K562 (cell line): Measurements from ENCODE around the gene DOLK. TPM values are rescaled to one million over a fixed set of nuclear protein-coding genes. Genes with fewer than 3 reads are reported as not detected.

Experiments
- ARID2 ChIP-seq: fragments of 450-650 bp; IDR thresholded peaks from 2 replicates; pipeline ENCODE4 v1.6.1; 2017; ENCODE audit warnings: antibody characterized with exemption, mild to moderate bottlenecking
- CTBP1 ChIP-seq: fragments of 450-650 bp; IDR thresholded peaks from 2 replicates; pipeline ENCODE4 v1.6.1; 2016; ENCODE audit warnings: borderline replicate concordance
- ETV5 ChIP-seq: sonication (generic); formaldehyde crosslinking; IDR thresholded peaks from 2 replicates; pipeline ENCODE4 v1.4.0; 2020; ENCODE audit warnings: low read depth, mild to moderate bottlenecking, missing genetic modification reagents
- HCFC1 ChIP-seq: IDR thresholded peaks from 2 replicates; pipeline ENCODE4 v1.6.1; 2012; ENCODE audit warnings: low read depth, low read length, improper control_type of control experiment
- MED1 ChIP-seq: sonication (generic); formaldehyde crosslinking; IDR thresholded peaks from 2 replicates; pipeline ENCODE4 v1.8.1; 2023; ENCODE audit warnings: missing genetic modification reagents, borderline replicate concordance
- MIER1 ChIP-seq: fragments of 450-650 bp; IDR thresholded peaks from 2 replicates; pipeline ENCODE4 v1.6.1; 2016; ENCODE audit warnings: antibody characterized with exemption, mild to moderate bottlenecking, low read depth
- MYC ChIP-seq, 2 experiments: fragments of 250-450 bp in 1 of 2; sonication (Bioruptor Pico) in 1 of 2; IDR thresholded peaks; 2 replicates each; pipeline versions ENCODE4 v1.5.1 to v1.6.1; 2012 to 2021; ENCODE audit warnings: low read depth in 2 of 2, borderline replicate concordance in 1 of 2, improper control_type of control experiment in 1 of 2, low read length in 1 of 2, mild to moderate bottlenecking in 1 of 2, moderate library complexity in 1 of 2
- NFIC ChIP-seq: fragments of 450-650 bp; IDR thresholded peaks from 2 replicates; pipeline ENCODE4 v1.6.1; 2017; ENCODE audit warnings: mild to moderate bottlenecking, inconsistent platforms
- NRF1 ChIP-seq, 2 experiments: fragments of 450-650 bp; IDR thresholded peaks in 1 of 2; conservative IDR thresholded peaks in 1 of 2; 2 replicates each; pipeline ENCODE4 v1.6.1; 2014; ENCODE audit warnings: mild to moderate bottlenecking in 2 of 2
- RBFOX2 ChIP-seq: fragments of 200-400 bp; formaldehyde crosslinking; IDR thresholded peaks from 2 replicates; pipeline ENCODE4 v1.6.1; 2017; ENCODE audit warnings: low read depth, mild to moderate bottlenecking, low read length, moderate library complexity
- RCOR1 ChIP-seq, 2 experiments: IDR thresholded peaks; 2 replicates each; pipeline ENCODE4 v1.6.1; 2012; ENCODE audit warnings: low read depth in 2 of 2, low read length in 2 of 2, borderline replicate concordance in 1 of 2, improper control_type of control experiment in 1 of 2
- STAT5A ChIP-seq: IDR thresholded peaks from 2 replicates; pipeline ENCODE4 v1.6.1; 2012; ENCODE audit warnings: low read length, inconsistent platforms, borderline replicate concordance
- TCF3 ChIP-seq: sonication (generic); formaldehyde crosslinking; IDR thresholded peaks from 2 replicates; pipeline ENCODE4 v1.4.0; 2020; ENCODE audit warnings: mild to moderate bottlenecking, missing genetic modification reagents
- TEAD1 ChIP-seq, 2 experiments: fragments of 450-650 bp in 1 of 2; sonication (generic) in 1 of 2; formaldehyde crosslinking; IDR thresholded peaks; 2 replicates each; pipeline versions ENCODE4 v1.4.0 to v1.8.0; 2020 to 2022; ENCODE audit warnings: mild to moderate bottlenecking in 2 of 2, missing genetic modification reagents in 1 of 2
- ZNF561 ChIP-seq: fragments of 450-650 bp; formaldehyde crosslinking; conservative IDR thresholded peaks from 2 replicates; pipeline ENCODE4 v1.4.0; 2020; ENCODE audit warnings: mild to moderate bottlenecking, moderate library complexity
- ZNF76 ChIP-seq: fragments of 250-450 bp; sonication (Bioruptor Pico); IDR thresholded peaks from 2 replicates; pipeline ENCODE4 v1.4.0; 2020; ENCODE audit warnings: mild to moderate bottlenecking, moderate library complexity, borderline replicate concordance
- ZNF764 ChIP-seq: fragments of 250-450 bp; sonication (Bioruptor Pico); IDR thresholded peaks from 2 replicates; pipeline ENCODE4 v1.4.0; 2020; ENCODE audit warnings: low read depth, mild to moderate bottlenecking, moderate library complexity
- polyA plus RNA-seq, 8 experiments: library from polyadenylated mRNA; depleted of rRNA in 4 of 8; stranded (reverse) in 5 of 8; unstranded in 3 of 8; fragments of >200 nt; fragmentation: Nextera tagmentation in 2 of 8; fragmentation: Illumina TruSeq in 1 of 8; extraction: Ambion mirVana in 2 of 8; extraction: Trizol in 1 of 8; gene quantifications; 2 replicates each; pipeline versions ENCODE4 v1.2.1 to v1.2.3, GENCODE V29; 2011 to 2014; ENCODE audit warnings: inconsistent platforms in 1 of 8, missing spikeins in 1 of 8
- total RNA-seq, 7 experiments: library from RNA; depleted of rRNA in 6 of 7; stranded (reverse); fragments of >200 nt in 6 of 7; fragmentation: Illumina TruSeq in 2 of 7; extraction: Trizol in 2 of 7; gene quantifications; 2 replicates each; pipeline versions ENCODE4 v1.2.1 to v1.2.3, GENCODE V29; 2011 to 2021; ENCODE audit warnings: low replicate concordance in 1 of 7
- TF ChIP-seq, protein P1 (sequence below): sonication (generic); formaldehyde crosslinking; IDR thresholded peaks from 2 replicates; pipeline ENCODE4 v1.8.0; 2022; ENCODE audit warnings: missing genetic modification reagents, mild to moderate bottlenecking, moderate library complexity, borderline replicate concordance
- TF ChIP-seq, protein P2 (sequence below), 2 experiments: fragments of 450-650 bp; formaldehyde crosslinking in 1 of 2; IDR thresholded peaks; 2 replicates each; pipeline versions ENCODE4 v1.4.0 to v1.6.1; 2014 to 2020; ENCODE audit warnings: mild to moderate bottlenecking in 2 of 2, borderline replicate concordance in 1 of 2, low read depth in 1 of 2

DOLK gene
- total and polyA plus RNA-seq, 9 of the 15 experiments (the other 6 are each of a cell fraction or from before 2014, with no cell fraction given): 2.6 to 14.2 (median 11.7) TPM

DNA sequence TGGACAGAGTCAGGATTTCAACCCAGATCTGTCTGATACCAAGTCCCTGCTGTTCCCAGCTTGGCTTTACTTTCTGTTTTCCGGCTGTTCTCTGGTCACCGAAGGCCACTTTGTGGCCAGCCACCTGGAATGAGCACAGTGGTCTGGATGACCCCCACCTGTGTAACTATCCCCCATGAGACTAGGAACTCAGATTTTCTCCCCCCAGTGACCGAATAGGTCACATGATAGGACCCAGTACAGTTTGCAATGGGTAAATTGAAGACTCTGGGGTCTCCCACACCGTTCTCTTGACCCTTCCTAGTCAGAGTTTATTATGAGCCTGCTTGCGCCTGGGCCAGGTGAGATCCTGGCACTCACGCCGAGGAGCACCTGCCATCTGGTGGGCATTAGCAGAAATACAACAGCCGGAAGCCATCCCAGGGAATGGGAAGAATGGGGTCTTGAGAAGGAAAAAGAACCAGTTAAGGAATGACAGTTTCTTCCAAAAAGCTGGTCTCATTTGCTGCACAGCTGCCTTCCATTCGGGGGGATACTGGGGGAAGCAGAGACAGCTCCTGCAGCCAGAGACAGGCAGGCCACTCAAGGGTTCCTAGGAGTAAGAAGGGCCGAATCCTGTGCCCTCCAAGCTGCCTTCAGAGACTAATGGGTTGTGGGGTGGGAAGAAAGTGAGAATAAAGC is 19.5 kb downstream of the DOLK start (continued):
- TF ChIP-seq ZNF76 (CRISPR knock-in tag): no peak
- TF ChIP-seq RCOR1 (IDR thresholded peaks at IDR 0.05; ENCODE audit: borderline replicate concordance in 1 of 2, low read depth in 2 of 2, low read length in 2 of 2): peak in 1 of 2 experiments; percentile 38; a peak in 1 of 4 replicates
- TF ChIP-seq MYC (IDR thresholded peaks at IDR 0.05; ENCODE audit: low read depth, low read length): 0 out of 2 replicates have a peak, but pooled peaks have one; percentile 15
- no peak for TF ChIP-seq MYC (CRISPR knock-in tag; IDR thresholded peaks at IDR 0.05; ENCODE audit: borderline replicate concordance, low read depth)
- TF ChIP-seq ZNF764 (CRISPR knock-in tag): no peak
- TF ChIP-seq MIER1: no peak
- no peak for TF ChIP-seq MED1 (CRISPR knock-in tag)
- 0 out of 2 replicates have a peak, but pooled peaks have one; percentile 6 for TF ChIP-seq STAT5A
- TF ChIP-seq ZNF561 (CRISPR knock-in tag): no peak
- TF ChIP-seq ETV5: peak; percentile 24; the same call in 1 of the 2 replicates
- no peak for TF ChIP-seq HCFC1
- TF ChIP-seq NRF1 (conservative IDR thresholded peaks at IDR 0.05 in 1 of 2, IDR thresholded peaks at IDR 0.05 in 1 of 2): peak in 1 of 2 experiments; percentile 11; a peak in 1 of 4 replicates
- 0 out of 2 replicates have a peak, but pooled peaks have one; percentile 9 for TF ChIP-seq TCF3 (CRISPR knock-in tag)
- peak; percentile 49; the same call in 1 of the 2 replicates for TF ChIP-seq CTBP1
- no peak for TF ChIP-seq NFIC
- TF ChIP-seq, protein P1, sequence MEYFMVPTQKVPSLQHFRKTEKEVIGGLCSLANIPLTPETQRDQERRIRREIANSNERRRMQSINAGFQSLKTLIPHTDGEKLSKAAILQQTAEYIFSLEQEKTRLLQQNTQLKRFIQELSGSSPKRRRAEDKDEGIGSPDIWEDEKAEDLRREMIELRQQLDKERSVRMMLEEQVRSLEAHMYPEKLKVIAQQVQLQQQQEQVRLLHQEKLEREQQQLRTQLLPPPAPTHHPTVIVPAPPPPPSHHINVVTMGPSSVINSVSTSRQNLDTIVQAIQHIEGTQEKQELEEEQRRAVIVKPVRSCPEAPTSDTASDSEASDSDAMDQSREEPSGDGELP (CRISPR knock-in tag): peak; percentile 51; the same call in 1 of the 2 replicates
- no peak for TF ChIP-seq TEAD1 (CRISPR knock-in tag; IDR thresholded peaks at IDR 0.05)
- TF ChIP-seq RBFOX2: no peak
- peak; percentile 80 for TF ChIP-seq ARID2
- TF ChIP-seq, protein P2, sequence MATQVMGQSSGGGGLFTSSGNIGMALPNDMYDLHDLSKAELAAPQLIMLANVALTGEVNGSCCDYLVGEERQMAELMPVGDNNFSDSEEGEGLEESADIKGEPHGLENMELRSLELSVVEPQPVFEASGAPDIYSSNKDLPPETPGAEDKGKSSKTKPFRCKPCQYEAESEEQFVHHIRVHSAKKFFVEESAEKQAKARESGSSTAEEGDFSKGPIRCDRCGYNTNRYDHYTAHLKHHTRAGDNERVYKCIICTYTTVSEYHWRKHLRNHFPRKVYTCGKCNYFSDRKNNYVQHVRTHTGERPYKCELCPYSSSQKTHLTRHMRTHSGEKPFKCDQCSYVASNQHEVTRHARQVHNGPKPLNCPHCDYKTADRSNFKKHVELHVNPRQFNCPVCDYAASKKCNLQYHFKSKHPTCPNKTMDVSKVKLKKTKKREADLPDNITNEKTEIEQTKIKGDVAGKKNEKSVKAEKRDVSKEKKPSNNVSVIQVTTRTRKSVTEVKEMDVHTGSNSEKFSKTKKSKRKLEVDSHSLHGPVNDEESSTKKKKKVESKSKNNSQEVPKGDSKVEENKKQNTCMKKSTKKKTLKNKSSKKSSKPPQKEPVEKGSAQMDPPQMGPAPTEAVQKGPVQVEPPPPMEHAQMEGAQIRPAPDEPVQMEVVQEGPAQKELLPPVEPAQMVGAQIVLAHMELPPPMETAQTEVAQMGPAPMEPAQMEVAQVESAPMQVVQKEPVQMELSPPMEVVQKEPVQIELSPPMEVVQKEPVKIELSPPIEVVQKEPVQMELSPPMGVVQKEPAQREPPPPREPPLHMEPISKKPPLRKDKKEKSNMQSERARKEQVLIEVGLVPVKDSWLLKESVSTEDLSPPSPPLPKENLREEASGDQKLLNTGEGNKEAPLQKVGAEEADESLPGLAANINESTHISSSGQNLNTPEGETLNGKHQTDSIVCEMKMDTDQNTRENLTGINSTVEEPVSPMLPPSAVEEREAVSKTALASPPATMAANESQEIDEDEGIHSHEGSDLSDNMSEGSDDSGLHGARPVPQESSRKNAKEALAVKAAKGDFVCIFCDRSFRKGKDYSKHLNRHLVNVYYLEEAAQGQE (IDR thresholded peaks at IDR 0.05; ENCODE audit: borderline replicate concordance): peak; percentile 86
- TF ChIP-seq, protein P2 (CRISPR knock-in tag; IDR thresholded peaks at IDR 0.05; ENCODE audit: low read depth): no peak
